Activated CD4-positive, alpha-beta T cell treated with anti-CD3 and anti-CD28 coated beads, Interleukin-2, amount 50 U/mL, for 1 hour (primary cell): ENCODE results near the gene STK16.
"Not testable (repeated sequence)": the region's sequence is repeated elsewhere in the genome, so short reads cannot be mapped to it uniquely, and the experiment has no call there.

Experiments
- DNase-seq: peaks from one replicate; pipeline ENCODE4 v3.0.0-alpha.2; 2020

STK16 gene

GRCh38 chr2:219272356-219272755 lies 27.1 kb downstream of the STK16 start:
- DNase-seq, result no peak

- DNase-seq, result no peak
Observed at GRCh38 chr2:219272995-219273394, 27.7 kb downstream of the STK16 start.

GRCh38 chr2:219273937-219274336 lies 28.7 kb downstream of the STK16 start:
- DNase-seq, result no peak

GRCh38 chr2:219274361-219274921 lies 29.2 kb downstream of the STK16 start:
- DNase-seq, result no peak

- peak; percentile 74 for DNase-seq
Observed at GRCh38 chr2:219277703-219278654, 32.7 kb downstream of the STK16 start.

- no peak for DNase-seq
Observed at GRCh38 chr2:219278655-219279150, 33.4 kb downstream of the STK16 start.

- peak; percentile 98 for DNase-seq
Observed at GRCh38 chr2:219279151-219279915, 34.1 kb downstream of the STK16 start, which contains the start of gene DNAJB2. Gene DNAJB2, plus strand, starts transcription at chr2:219279366. Its CDS starts 468 bp downstream, at chr2:219279834.

- no peak for DNase-seq
Observed at GRCh38 chr2:219279916-219280516, 34.7 kb downstream of the STK16 start.

GRCh38 chr2:219280651-219281050 lies 35.4 kb downstream of the STK16 start:
- DNase-seq, result no peak

- DNase-seq, result no peak
Observed at GRCh38 chr2:219281588-219281987, 36.3 kb downstream of the STK16 start.

GRCh38 chr2:219282375-219282774 lies 37.1 kb downstream of the STK16 start:
- no peak for DNase-seq

- DNase-seq, result no peak
Observed at GRCh38 chr2:219282943-219283581, 37.8 kb downstream of the STK16 start.

GRCh38 chr2:219284501-219285372 lies 39.5 kb downstream of the STK16 start:
- no peak for DNase-seq

- no peak for DNase-seq
Observed at GRCh38 chr2:219285373-219285735, 40.1 kb downstream of the STK16 start.

GRCh38 chr2:219285894-219286425 lies 40.7 kb downstream of the STK16 start:
- DNase-seq, result no peak

- DNase-seq, result no peak
Observed at GRCh38 chr2:219286436-219287115, 41.3 kb downstream of the STK16 start.

- not testable (repeated sequence) for DNase-seq
Observed at GRCh38 chr2:219287116-219287440, 41.8 kb downstream of the STK16 start.

- DNase-seq, result no peak
Observed at GRCh38 chr2:219287580-219288265, 42.4 kb downstream of the STK16 start.

- no peak for DNase-seq
Observed at GRCh38 chr2:219289195-219289536, 43.9 kb downstream of the STK16 start.
